Pulmonary artery endothelial cell (primary cell): ENCODE data around the gene INSRR. TPM values are rescaled to one million over a fixed set of nuclear protein-coding genes. Genes with fewer than 3 reads are reported as not detected.

ENCODE experiments used
- DNase-seq: peaks from one replicate; pipeline ENCODE4 v3.0.0-alpha.2; 2011; ENCODE audit warnings: low read depth, low spot score
- total RNA-seq: library from RNA; depleted of rRNA; stranded (reverse); fragments of >200 nt; gene quantifications from 2 replicates; pipeline ENCODE4 v1.2.3, GENCODE V29; 2014

The INSRR gene
- total RNA-seq, 1 donor from 2014 or later, result not detected

DNA sequence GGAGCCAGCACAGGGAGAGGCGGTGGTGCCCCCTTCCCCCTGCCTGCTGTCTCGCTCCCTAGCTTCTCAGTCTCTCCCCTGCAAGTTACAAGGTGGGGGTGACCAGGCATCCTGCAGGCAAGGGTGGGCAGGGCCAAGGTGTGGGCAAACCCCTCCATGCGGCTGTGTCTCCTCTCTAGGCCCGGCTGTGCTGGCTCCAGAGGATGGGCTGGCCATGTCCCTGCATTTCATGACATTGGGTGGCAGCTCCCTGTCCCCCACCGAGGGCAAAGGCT, 16.4 kb upstream of the INSRR start:
- DNase-seq, result no peak

DNA sequence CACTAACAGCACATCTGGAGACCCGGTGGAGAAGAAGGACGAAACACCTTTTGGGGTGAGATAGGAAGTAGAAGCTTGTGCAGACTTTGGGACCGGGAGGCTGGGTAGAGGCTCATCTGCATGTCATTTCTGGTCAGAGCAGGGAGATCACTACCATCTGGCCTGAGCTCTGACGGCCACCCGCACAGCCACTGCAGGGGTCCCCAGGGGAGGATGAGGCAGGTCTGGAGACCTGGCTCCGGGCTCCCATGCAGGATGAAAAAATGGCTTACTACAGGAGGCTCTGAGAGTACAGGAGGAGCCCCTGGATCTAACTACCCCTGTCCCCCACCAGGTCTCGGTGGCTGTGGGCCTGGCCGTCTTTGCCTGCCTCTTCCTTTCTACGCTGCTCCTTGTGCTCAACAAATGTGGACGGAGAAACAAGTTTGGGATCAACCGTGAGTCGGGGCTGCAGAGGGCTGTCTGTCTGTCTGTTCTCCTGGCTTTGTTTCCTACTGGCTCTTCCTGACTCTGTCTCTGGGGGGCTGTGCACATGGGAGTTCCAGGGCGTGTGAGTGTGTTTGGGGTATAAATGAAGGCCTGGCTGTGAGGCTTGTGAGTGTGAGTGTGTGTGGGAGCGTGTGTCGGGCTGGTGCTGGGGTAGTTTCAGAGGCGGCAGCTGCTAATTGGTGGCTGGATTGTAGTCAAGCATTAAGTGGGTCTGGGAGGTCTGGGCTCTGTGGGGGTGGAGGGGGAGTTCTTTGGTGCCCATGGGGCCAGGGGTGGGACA, 15.8 kb upstream of the INSRR start:
- DNase-seq, result no peak

DNA sequence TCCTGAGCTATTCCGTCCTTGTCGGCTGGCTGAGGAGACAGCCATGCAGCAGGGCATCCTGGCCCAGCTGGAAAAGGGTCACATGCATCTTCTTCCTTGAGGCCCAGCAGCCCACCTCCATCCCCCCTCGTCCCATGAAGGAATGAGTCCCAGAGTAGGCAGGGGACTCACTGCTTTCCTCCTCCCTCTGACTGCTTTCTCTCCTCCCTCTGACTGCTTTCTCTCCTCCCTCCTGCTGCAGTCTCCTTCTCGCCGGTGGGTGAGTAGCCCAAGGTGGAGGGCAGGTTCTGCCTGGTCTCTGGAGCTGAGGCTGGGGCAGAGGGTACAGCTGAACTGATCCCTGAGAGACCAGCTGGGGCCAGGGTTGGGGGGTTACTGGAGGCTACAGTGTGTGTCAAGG, 15.2 kb upstream of the INSRR start:
- no peak for DNase-seq

DNA sequence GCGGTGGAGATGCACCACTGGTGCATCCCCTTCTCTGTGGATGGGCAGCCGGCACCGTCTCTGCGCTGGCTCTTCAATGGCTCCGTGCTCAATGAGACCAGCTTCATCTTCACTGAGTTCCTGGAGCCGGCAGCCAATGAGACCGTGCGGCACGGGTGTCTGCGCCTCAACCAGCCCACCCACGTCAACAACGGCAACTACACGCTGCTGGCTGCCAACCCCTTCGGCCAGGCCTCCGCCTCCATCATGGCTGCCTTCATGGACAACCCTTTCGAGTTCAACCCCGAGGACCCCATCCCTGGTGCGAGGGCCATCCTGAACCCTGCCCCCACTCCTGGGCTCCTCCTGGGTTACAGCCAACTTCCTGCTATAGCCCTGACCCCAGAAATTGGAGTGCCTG, 14.7 kb upstream of the INSRR start:
- DNase-seq, result no peak

DNA sequence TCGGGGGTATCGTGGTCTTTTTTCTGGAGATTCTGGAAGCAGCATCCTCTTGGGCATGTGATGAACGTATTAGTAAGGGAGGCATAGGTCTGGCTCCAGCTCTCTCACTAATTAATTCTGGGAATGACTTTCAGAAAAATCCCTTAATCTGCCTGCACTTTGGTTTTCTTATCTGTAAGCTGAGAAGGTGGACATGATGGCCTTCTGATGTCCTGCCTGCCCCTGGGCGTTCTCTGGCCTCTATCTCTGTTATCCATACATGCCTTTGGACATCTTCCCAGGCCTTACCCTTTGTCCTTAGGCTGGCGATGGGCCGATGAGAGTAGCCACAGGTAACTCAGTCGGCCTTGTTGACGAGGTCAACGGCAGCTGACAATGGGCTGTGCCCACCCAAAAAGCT, 10.5 kb upstream of the INSRR start:
- DNase-seq, result no peak

GRCh38 chr1:156868341-156868740, 9.4 kb upstream of the INSRR start:
- no peak for DNase-seq

DNA sequence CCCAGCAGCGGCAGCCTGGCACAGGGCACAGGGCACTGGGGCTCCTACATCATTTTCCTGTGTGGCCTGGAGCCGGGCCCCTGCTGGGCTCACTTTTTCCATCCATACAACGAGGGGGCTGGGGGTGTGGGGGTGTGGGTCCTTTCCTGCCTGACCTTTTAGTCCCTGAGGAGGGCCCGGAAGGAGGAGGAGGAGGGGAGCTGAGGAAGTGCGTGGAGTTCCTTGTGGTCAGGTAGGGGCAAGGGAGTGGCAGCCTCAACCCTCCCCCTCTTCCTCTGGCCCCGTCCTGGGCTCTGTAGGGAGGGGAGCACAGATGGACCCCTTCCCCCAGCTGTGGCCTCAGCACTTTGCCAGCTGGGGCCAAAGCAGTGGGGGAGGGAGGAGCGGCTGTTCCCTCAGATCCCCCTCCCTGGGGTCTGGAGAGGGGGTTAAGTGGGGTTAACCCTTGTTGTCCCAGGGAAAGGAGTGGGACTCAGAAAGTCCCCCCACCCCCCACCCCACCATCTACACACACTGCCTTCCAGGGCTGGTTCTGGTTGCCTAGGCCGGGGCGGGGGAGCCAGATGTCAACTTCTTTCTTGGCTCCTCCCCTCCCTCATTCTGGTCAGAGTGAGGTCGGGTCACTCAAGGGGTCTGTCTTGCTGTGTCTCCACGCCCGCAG, 7.5 kb upstream of the INSRR start:
- no peak for DNase-seq

GRCh38 chr1:156865865-156866248, 6.9 kb upstream of the INSRR start:
- DNase-seq, result no peak

DNA sequence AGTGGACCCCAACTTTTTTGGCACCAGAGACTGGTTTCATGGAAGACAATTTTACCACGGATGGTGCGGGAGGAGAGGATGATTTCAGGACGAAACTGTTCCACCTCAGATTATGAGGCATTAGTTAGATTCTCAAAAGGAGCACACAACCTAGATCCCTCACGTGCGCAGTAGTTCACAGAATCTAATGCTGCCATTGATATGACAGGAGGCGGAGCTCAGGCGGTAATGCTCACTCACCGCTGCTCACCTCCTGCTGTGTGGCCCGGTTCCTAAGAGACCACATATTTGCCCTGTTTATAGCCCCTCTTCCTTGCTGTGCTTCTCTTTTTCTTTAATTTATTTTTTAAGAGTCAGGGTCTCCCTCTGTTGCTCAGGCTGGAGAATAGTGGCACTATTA, 6.3 kb upstream of the INSRR start:
- no peak for DNase-seq

DNA sequence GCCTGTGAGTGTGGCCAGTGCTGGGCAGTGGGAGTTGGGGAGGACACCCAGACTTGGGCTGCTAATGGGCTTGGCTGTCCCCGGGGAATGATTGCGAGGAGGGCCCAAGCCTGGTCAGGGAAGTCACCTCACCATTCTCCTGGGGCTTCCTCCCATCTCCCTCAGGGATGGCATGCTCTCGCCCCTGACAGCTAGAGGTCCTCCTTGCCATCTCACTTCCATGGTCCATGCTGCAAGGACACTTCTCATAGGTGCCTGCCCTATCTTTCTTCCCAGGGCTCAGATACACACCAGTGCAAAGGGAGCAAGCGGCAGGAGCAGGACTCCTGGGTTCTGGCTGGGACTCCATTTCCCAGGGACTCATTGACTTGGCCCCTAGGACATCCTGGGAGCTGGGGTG, 5.9 kb upstream of the INSRR start:
- no peak for DNase-seq

DNA sequence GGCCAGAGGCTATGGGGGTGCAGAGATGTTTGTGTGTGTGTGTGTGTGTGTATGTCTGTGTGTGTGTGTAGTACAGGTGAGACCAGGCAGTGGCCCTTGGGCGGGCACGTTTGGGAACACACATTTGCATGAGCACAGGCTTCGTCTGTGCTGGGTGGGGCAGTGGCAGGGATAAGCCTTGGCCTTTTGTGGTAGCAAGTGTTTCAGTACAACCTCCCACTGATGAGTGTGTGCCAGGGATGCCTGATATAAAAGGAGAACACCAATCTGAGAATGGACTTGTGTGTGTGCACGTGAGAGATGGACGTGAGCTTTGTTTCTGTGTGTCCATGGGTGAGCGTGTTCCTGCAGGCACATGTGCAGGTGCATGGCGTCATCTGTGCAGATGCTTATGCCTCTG, 4.7 kb upstream of the INSRR start:
- DNase-seq, result no peak

DNA sequence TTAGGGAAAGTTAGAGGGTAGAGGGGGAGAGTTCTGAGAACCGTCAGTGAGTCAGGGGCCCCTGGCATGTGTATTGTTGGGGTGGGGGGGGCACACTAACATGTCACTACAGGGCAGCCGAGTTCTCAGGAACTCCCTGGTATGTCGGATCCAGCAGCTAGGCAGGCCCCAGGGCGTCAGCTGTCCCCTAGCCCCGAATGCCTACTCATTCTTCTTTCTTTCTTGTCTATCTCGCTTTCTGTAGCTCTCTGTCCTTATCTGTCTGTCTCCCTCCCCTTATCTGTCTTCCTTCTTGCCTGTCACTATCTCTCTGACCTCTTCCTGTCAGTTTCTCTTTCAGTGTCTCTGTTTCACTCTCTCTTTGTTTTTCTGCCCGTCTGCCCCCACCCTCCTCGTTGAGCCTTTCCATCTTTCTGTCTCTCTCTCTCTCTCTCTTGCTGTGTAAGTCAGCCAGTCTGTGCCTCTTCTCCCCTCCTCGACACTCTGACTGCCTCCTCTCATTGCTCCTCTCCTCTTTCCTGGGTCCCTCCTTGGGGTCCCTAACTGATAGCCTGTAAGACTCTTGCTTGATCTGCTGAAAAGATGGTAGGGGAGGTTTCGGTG, 4.2 kb upstream of the INSRR start:
- DNase-seq, result no peak

DNA sequence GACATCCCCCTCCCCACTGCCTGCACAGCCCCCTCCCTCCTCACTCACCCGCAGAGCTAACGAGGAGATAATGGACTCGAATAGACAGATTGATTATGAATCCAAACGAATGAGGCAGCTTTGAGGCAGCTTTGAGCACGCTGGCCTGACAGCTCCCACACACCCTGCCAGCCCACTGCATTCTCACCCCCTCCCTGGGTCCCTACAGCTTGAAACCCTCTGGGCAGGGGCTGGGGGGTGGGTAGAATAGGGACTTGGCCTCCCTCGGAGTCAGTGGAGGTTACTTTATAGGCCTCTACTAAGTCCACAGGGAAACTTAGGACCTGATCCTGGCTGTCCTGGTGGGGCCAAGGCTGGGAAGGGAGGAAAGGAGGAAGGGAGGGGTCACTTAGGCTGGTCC, 3.7 kb upstream of the INSRR start:
- DNase-seq, result no peak

DNA sequence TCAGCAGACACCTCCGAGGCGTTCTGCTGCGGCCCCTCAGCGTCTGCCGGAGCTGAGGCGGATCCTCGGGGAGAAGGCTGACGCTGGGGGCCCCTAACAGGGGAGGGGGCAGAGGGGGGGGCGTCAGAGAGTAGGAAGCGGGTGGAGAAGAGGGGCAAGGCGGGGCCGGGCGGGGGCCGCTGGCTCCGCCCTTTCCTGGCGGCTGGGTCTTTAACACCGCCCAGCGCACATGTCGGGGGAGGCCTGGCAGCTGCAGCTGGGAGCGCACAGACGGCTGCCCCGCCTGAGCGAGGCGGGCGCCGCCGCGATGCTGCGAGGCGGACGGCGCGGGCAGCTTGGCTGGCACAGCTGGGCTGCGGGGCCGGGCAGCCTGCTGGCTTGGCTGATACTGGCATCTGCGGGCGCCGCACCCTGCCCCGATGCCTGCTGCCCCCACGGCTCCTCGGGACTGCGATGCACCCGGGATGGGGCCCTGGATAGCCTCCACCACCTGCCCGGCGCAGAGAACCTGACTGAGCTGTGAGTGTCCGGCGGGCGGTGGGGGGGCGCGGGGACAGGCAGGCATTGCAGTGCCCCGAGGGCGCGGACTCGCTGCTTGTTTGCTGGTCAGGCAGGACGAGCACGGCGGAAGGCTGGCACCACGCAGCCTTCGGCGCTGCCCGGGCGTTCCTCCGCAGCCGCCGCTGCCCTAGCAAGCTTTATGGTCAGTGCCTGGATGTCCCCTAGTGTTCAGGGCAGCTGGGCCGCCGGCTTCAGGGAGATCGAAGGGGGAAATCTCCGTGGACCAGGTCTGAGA, 1.9 kb upstream of the INSRR start, which contains the start of gene NTRK1:
Gene NTRK1, plus strand, starts transcription at position 238 of the 796 bp plus-strand sequence. Its CDS starts 70 bp downstream, at position 308.
- DNase-seq, result no peak

- DNase-seq, result no peak
Measured at GRCh38 chr1:156860113-156860627, 1.3 kb upstream of the INSRR start.

DNA sequence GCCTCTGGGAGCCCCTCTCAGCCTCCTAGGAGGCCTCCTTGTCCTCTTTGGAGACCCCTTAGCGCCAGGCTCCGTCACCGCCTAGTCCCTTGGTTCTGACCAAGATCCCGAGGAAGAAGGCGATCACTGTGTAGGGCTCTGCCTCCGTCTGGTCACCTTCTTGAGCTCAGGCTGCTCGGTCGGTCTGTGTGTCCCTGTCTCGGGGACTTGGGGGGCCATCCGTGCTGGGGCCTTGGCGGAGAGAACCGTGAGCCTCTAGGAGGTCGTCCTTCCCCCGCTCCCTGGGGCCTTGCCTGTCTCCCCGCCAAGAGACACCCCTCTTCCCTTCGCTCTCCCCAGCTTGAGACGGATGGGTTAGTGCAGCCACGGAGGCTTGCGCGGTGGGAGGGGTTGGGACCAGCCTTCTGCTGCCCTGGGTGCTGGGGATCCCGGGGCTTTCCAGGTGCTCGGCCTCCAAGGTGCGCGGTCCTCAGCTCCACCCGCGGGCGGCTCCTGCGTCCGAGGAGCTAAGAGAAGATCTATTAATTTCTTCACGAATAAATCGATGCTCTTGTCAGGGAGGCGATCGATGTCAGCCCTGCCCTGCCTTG, 701 bp upstream of the INSRR start:
- DNase-seq, result no peak

DNA sequence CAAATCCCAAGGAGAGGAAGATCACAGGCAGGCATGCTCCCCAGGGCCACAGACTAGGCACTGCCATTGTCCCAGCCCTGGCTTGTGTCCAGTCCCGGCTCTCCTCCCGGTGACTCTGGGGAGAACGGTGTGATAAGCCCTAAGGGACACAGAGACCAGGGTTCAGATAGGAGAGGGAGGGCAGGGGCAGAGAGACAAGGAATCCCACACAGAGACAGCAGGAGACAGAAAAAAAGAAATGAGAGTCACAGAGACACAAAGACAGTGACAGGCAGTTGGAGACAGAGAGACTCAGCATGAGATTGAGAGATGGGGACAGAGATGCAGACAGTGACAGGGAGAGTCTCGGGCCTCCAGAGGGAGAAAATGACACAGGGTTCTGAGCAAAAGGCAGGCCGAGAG, 361 bp downstream of the INSRR start:
- no peak for DNase-seq

- DNase-seq, result no peak
Measured at GRCh38 chr1:156857532-156857931, 1.4 kb downstream of the INSRR start.

DNA sequence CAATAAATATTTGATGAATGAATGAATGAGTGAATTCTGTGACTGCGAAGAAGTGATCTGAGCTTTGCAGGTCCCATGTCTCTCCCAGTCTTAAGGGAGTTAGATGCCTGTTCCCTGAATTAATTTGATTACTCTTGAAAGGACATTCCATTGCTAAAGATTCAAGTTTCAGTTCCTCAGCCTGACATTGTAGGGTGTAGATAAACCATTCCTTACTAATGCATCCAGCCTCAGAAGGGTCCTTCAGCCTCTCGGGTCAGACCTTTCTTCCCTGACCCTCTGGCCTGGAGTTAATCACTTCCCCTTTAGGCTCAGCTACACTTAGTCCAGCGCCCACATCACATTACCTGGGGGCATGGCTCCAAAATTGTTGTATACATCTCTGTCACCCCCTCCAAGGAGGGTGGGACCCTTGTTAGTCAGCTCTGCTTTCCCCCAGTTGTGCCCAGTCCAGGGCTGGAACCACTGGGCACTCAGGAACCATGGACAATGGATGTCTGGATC, 2.6 kb downstream of the INSRR start:
- no peak for DNase-seq

DNA sequence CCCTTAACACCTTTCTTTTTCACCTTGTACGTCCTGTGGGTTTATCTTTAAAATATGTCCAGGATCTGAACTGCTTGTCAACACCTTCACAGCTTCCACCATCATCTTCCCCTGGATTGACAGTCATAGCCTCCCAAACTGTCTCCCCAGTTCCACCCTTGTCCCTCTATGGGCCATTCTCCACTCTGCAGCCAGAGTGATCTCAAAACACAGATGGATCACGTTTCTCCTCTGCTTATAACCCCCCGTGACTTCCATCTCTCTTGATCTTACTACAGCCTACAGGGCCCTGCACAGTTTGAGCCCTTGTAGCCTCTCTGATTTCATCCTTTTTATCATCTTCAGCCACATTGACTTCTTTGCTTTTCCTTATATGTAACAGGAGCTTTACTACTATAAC, 4.3 kb downstream of the INSRR start:
- no peak for DNase-seq

DNA sequence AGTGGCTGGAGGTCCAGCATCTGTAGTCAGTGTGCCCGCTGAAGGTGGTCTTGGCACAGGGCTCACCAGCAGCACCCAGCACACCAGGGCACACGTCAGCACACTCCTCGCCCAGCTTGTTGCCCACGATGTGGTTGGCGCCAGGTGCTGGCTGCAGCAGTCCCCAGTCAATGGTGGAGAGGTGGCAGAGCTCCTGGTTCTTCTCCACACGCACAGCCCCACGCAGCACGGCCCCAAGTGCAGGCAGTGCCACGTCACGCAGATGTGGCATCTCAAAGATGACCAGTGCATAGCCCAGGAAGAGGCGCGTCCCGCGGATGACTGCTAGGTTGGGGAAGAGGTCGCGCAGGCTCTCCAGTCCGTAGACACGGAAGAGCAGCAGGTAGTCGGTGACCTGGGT, 5.2 kb downstream of the INSRR start:
- no peak for DNase-seq
